ENCODE results near the gene KRTAP1-3.

Gene KRTAP1-3

GRCh38 chr17:40997361-40997760, 37.3 kb downstream of the KRTAP1-3 start:
- TF ChIP-seq POLR2AphosphoS5 (IDR thresholded peaks at IDR 0.05; ENCODE audit: low read depth, low read length): no peak
- no peak for TF ChIP-seq TAF1 (IDR thresholded peaks at IDR 0.05; ENCODE audit: borderline replicate concordance, low read depth, low read length)
- no peak for TF ChIP-seq POLR2A (IDR thresholded peaks at IDR 0.05; ENCODE audit: low read depth, low read length)
- DNase-seq (ENCODE audit: insufficient read length) (no peak), FAIRE-seq (no peak)

- DNase-seq (ENCODE audit: insufficient read length) (no peak), FAIRE-seq (no peak)
- TF ChIP-seq POLR2A (IDR thresholded peaks at IDR 0.05; ENCODE audit: low read depth, low read length) (no peak), POLR2AphosphoS5 (IDR thresholded peaks at IDR 0.05; ENCODE audit: low read depth, low read length) (no peak), TAF1 (IDR thresholded peaks at IDR 0.05; ENCODE audit: borderline replicate concordance, low read depth, low read length) (no peak)
These were observed 37.8 kb downstream of the KRTAP1-3 start for GRCh38 chr17:40996829-40997228.

- TF ChIP-seq POLR2AphosphoS5 (IDR thresholded peaks at IDR 0.05; ENCODE audit: low read depth, low read length): no peak
- no peak for TF ChIP-seq POLR2A (IDR thresholded peaks at IDR 0.05; ENCODE audit: low read depth, low read length)
- TF ChIP-seq TAF1 (IDR thresholded peaks at IDR 0.05; ENCODE audit: borderline replicate concordance, low read depth, low read length): no peak
- DNase-seq (ENCODE audit: insufficient read length) (no peak), FAIRE-seq (no peak)
These were observed 39.6 kb downstream of the KRTAP1-3 start for GRCh38 chr17:40995116-40995515.

- DNase-seq (ENCODE audit: insufficient read length) (no peak), FAIRE-seq (no peak)
- TF ChIP-seq TAF1 (IDR thresholded peaks at IDR 0.05; ENCODE audit: borderline replicate concordance, low read depth, low read length): no peak
- TF ChIP-seq POLR2AphosphoS5 (IDR thresholded peaks at IDR 0.05; ENCODE audit: low read depth, low read length): no peak
- TF ChIP-seq POLR2A (IDR thresholded peaks at IDR 0.05; ENCODE audit: low read depth, low read length): no peak
These were observed 40.8 kb downstream of the KRTAP1-3 start, which contains the start of gene KRTAP3-3 for GRCh38 chr17:40993839-40994238. TSS of gene KRTAP3-3 (minus strand) at chr17:40994164. CDS start at chr17:40994097, 67 bp downstream.

GRCh38 chr17:40993084-40993483, 41.6 kb downstream of the KRTAP1-3 start:
- TF ChIP-seq POLR2A (IDR thresholded peaks at IDR 0.05; ENCODE audit: low read depth, low read length): no peak
- no peak for TF ChIP-seq TAF1 (IDR thresholded peaks at IDR 0.05; ENCODE audit: borderline replicate concordance, low read depth, low read length)
- TF ChIP-seq POLR2AphosphoS5 (IDR thresholded peaks at IDR 0.05; ENCODE audit: low read depth, low read length): no peak
- no peak for DNase-seq (ENCODE audit: insufficient read length)
- FAIRE-seq: no peak

- DNase-seq (ENCODE audit: insufficient read length) (no peak), FAIRE-seq (no peak)
- TF ChIP-seq TAF1 (IDR thresholded peaks at IDR 0.05; ENCODE audit: borderline replicate concordance, low read depth, low read length) (no peak), POLR2AphosphoS5 (IDR thresholded peaks at IDR 0.05; ENCODE audit: low read depth, low read length) (no peak), POLR2A (IDR thresholded peaks at IDR 0.05; ENCODE audit: low read depth, low read length) (no peak)
These were observed 42.0 kb downstream of the KRTAP1-3 start for GRCh38 chr17:40992666-40993065.

- TF ChIP-seq POLR2AphosphoS5 (IDR thresholded peaks at IDR 0.05; ENCODE audit: low read depth, low read length): no peak
- no peak for TF ChIP-seq TAF1 (IDR thresholded peaks at IDR 0.05; ENCODE audit: borderline replicate concordance, low read depth, low read length)
- no peak for TF ChIP-seq POLR2A (IDR thresholded peaks at IDR 0.05; ENCODE audit: low read depth, low read length)
These were observed 47.8 kb downstream of the KRTAP1-3 start for GRCh38 chr17:40986920-40987319.

GRCh38 chr17:40984226-40984625, 50.4 kb downstream of the KRTAP1-3 start, which contains the start of gene KRT40:
TSS of gene KRT40 (minus strand) at chr17:40984326. CDS start at chr17:40984273, 53 bp downstream.
- TF ChIP-seq POLR2A (IDR thresholded peaks at IDR 0.05; ENCODE audit: low read depth, low read length): no peak
- TF ChIP-seq POLR2AphosphoS5 (IDR thresholded peaks at IDR 0.05; ENCODE audit: low read depth, low read length): no peak
- TF ChIP-seq TAF1 (IDR thresholded peaks at IDR 0.05; ENCODE audit: borderline replicate concordance, low read depth, low read length): no peak
- FAIRE-seq: no peak
- no peak for DNase-seq (ENCODE audit: insufficient read length)

More at GRCh38 chr17:40986920-40987319, 47.8 kb downstream of the KRTAP1-3 start:
- DNase-seq (ENCODE audit: insufficient read length) (no peak), FAIRE-seq (no peak)
